GM12872 (cell line): ENCODE results near the gene ELF1.

ENCODE experiments used
- TF ChIP-seq, protein P1 (sequence below): IDR thresholded peaks from 3 replicates; pipeline ENCODE4 v1.5.1; 2011; ENCODE audit warnings: low read depth, mild to moderate bottlenecking, low read length, moderate library complexity; ENCODE audit not compliant: insufficient read depth

ELF1 gene

DNA sequence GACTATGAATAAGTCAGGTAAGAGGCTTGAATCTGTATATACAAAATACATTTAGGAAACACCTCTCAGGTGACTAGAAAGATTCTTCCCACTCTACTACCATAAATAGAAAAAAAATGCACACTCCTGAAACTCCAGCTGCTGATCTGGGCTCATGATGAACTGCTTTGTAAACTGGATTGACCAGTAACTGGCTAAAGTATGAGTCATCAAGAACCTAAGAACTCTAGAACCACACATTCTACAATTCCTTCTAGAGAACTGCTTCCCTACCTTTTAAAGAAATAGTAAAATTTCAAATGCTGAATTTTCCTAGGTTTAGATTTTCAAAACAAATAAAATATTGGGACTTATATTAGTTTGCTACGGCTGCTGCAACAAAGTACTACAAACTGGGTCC lies 55.2 kb downstream of the ELF1 start:
- TF ChIP-seq, protein P1, sequence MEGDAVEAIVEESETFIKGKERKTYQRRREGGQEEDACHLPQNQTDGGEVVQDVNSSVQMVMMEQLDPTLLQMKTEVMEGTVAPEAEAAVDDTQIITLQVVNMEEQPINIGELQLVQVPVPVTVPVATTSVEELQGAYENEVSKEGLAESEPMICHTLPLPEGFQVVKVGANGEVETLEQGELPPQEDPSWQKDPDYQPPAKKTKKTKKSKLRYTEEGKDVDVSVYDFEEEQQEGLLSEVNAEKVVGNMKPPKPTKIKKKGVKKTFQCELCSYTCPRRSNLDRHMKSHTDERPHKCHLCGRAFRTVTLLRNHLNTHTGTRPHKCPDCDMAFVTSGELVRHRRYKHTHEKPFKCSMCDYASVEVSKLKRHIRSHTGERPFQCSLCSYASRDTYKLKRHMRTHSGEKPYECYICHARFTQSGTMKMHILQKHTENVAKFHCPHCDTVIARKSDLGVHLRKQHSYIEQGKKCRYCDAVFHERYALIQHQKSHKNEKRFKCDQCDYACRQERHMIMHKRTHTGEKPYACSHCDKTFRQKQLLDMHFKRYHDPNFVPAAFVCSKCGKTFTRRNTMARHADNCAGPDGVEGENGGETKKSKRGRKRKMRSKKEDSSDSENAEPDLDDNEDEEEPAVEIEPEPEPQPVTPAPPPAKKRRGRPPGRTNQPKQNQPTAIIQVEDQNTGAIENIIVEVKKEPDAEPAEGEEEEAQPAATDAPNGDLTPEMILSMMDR = no peak

DNA sequence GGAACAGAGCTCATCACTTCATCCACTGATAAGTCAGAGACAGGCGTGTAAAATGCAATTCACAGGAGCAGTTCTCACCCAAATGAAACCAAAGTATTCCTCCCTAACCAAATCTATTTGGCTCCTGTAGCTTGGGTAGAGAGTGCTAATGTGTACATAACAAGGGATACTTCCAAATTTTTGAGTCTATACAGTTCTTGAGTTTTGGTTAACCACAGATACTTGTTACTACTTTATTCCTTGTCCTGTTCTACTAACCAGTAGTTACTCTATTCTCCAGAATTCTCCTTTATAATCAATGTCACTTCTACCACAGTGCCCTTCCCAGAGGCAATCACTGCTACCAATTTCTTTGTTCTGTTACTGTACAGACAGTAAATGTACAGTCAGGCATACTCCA lies 57.3 kb downstream of the ELF1 start:
- TF ChIP-seq, protein P1 = no peak

DNA sequence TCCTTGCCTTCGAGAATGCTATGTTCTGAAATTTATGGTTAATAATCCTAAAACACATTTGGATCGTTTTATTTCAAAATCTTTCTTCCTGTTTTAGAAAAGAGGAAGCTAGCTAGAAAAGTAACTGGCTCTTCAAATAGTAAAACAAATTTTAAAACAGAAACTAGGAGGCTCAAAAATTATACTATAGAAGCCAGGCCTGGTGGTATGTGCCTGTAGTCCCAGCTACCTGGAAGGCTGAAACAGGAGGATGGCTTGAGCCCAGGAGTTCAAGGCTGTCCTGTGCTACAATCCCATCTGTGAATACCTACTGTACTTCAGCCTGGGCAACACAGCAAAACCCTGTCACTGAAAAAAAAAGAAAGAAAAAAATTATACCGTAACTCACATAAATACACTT lies 57.9 kb downstream of the ELF1 start:
- TF ChIP-seq, protein P1 = no peak

DNA sequence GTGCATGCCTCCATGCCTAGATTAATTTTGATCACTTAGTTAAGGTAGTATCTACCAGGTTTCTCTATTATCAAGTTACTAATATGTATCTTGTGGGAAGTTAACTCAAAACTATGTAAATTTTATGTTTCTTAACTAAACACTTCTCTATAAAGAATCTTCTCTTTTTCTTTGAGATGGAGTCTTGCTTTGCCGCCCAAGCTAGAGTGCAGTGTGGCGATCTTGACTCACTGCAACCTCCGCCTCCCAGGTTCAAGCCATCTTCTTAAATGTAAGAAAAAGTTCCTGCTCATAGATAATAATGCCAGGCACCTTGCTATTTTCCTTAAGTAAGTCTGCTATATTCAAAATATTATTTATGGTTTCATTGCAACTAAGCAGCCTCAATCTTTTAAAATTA lies 58.4 kb downstream of the ELF1 start:
- TF ChIP-seq, protein P1 = no peak

DNA sequence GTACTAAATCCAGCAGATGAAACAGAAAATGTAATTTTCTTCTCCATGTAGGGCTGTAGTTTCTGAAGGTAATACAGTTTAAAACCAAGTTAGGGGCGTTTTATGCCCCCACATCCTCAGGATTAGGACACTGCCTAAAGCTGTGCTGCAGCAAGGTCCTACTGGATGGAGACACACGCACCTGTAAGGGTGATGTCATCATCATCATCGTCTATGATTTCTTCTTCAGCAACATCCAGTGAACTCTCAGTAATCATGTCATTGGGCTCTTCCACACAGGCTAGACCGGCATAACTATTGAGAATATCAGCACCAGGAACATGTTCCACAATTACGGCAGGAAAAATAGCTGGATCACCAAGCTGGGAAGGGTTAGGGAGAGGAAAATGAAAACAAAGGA lies 60.5 kb downstream of the ELF1 start:
- TF ChIP-seq, protein P1 = no peak

DNA sequence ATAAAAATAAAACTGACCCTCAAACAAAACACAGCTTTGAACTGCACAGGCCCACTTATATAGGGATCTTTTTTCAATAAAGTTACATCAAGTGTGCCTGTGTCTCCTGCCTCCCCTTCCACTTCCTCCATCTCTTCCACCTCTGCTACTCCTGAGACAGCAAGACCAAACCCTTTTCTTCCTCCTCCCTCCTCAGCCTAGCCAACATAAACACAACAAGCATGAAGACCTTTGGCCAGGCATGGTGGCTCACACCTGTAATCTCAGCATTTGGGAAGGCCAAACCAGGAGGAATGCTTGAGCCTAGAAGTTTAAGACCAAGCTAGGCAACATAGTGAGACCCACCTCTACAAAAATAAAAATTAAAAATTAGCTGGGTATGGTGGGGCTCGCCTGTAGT lies 72.6 kb downstream of the ELF1 start:
- TF ChIP-seq, protein P1 = no peak

DNA sequence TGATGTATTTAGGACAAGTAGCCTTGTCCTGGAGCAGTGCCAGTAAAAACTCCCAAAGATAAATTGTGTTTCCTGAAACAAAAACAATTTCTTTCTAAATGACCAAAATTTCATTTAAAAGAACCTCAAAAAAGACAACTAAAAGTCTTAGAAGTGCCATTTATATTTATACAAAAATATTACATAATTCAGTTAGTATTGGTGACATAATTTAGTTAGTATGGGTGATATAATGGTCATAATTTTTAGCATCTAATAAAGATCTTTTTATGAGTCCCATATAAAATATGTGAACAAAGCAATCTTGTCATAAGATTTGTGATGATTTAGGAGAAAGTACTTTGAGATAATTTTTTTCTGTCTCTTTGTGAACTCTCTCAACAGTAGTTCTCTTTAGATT lies 76.0 kb downstream of the ELF1 start:
- TF ChIP-seq, protein P1 = no peak

DNA sequence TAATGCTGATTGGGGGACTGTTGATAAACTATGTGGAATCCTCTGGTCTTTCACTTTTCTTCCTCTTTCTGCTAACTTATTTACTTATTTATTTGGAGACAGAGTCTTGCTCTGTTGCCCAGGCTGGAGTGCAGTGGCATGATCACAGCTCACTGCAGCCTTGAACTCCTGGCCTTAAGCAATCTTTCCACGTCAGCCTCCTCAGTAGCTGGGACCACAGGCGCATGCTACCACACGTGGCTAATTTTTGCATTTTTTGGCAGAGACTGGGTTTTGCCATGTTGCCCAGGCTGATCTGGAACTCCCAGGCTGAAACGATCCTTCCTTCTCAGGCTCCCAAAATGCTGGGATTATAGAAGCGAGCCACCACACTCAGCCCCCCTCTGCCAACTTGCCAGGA lies 77.5 kb downstream of the ELF1 start:
- TF ChIP-seq, protein P1 = no peak
